Activated naive CD8-positive, alpha-beta T cell (primary cell): Measurements from ENCODE around the gene PLCB3.
"Not testable (repeated sequence)": the region's sequence is repeated elsewhere in the genome, so short reads cannot be mapped to it uniquely, and the experiment has no call there.

Source experiments
- H3K27ac Mint-ChIP-seq: one replicate; pipeline ENCODE4 v1.8.0; 2021; ENCODE audit warnings: mixed read lengths
- H3K27me3 Mint-ChIP-seq: one replicate; pipeline ENCODE4 v1.8.0; 2021; ENCODE audit warnings: mixed read lengths
- H3K36me3 Mint-ChIP-seq: one replicate; pipeline ENCODE4 v1.8.0; 2021; ENCODE audit warnings: mixed read lengths
- H3K4me1 Mint-ChIP-seq: one replicate; pipeline ENCODE4 v1.8.0; 2021; ENCODE audit warnings: low read depth, mixed read lengths
- H3K4me3 Mint-ChIP-seq: one replicate; pipeline ENCODE4 v1.8.0; 2021; ENCODE audit warnings: mild to moderate bottlenecking, mixed read lengths
- H3K9me3 Mint-ChIP-seq: one replicate; pipeline ENCODE4 v1.8.0; 2021; ENCODE audit warnings: low read depth, mixed read lengths

PLCB3 gene

GRCh38 chr11:64303109-64304031, 52.0 kb downstream of the PLCB3 start:
- Mint-ChIP-seq H3K4me3 (peak overlapping the region; percentile 90), H3K27me3 (peaks cover 5% of the 10 kb centered on the region), H3K27ac (no peak overlapping the region), H3K36me3 (peaks cover 2% of the 10 kb centered on the region), H3K9me3 (no peaks in the 10 kb centered on the region), H3K4me1 (peaks cover 37% of the 10 kb centered on the region)

GRCh38 chr11:64304032-64304315, 52.6 kb downstream of the PLCB3 start:
- Mint-ChIP-seq H3K27ac (peak overlapping the region; percentile 98), H3K9me3 (no peaks in the 10 kb centered on the region), H3K36me3 (peaks cover 2% of the 10 kb centered on the region), H3K4me3 (peak overlapping the region; percentile 90), H3K4me1 (peaks cover 37% of the 10 kb centered on the region), H3K27me3 (peaks cover 5% of the 10 kb centered on the region)

- Mint-ChIP-seq H3K4me3 (peak overlapping the region; percentile 90), H3K9me3 (no peaks in the 10 kb centered on the region), H3K4me1 (peaks cover 37% of the 10 kb centered on the region), H3K27ac (peak overlapping the region; percentile 98), H3K36me3 (peaks cover 2% of the 10 kb centered on the region), H3K27me3 (peaks cover 5% of the 10 kb centered on the region)
Observed at GRCh38 chr11:64304316-64305072, 53.2 kb downstream of the PLCB3 start.

- Mint-ChIP-seq H3K27ac (peak within 1 kb of the TSS; percentile 98), H3K36me3 (peaks cover 2% of the 10 kb centered on the region), H3K9me3 (no peaks in the 10 kb centered on the region), H3K4me1 (peaks cover 39% of the 10 kb centered on the region), H3K4me3 (peak within 1 kb of the TSS; percentile 100), H3K27me3 (peaks cover 3% of the 10 kb centered on the region)
Observed at GRCh38 chr11:64305075-64305690, 53.9 kb downstream of the PLCB3 start, which contains the start of gene ESRRA. Gene ESRRA (plus strand): TSS chr11:64305524. CDS start chr11:64307180, 1,656 bp downstream.

GRCh38 chr11:64305691-64306562, 54.6 kb downstream of the PLCB3 start:
- H3K27me3 Mint-ChIP-seq, result no peaks in the 10 kb centered on the region
- H3K4me1 Mint-ChIP-seq, result peaks cover 35% of the 10 kb centered on the region
- H3K27ac Mint-ChIP-seq, result peak overlapping the region; percentile 96
- peak overlapping the region; percentile 100 for H3K4me3 Mint-ChIP-seq
- peaks cover 2% of the 10 kb centered on the region for H3K36me3 Mint-ChIP-seq
- H3K9me3 Mint-ChIP-seq, result no peaks in the 10 kb centered on the region

GRCh38 chr11:64306563-64306875, 55.2 kb downstream of the PLCB3 start:
- Mint-ChIP-seq H3K4me1 (peaks cover 35% of the 10 kb centered on the region), H3K4me3 (peak overlapping the region; percentile 100), H3K36me3 (peaks cover 2% of the 10 kb centered on the region), H3K9me3 (no peaks in the 10 kb centered on the region), H3K27ac (peak overlapping the region; percentile 96), H3K27me3 (no peaks in the 10 kb centered on the region)

GRCh38 chr11:64306876-64307622, 55.7 kb downstream of the PLCB3 start:
- H3K4me3 Mint-ChIP-seq, result peak overlapping the region; percentile 100
- no peaks in the 10 kb centered on the region for H3K27me3 Mint-ChIP-seq
- H3K9me3 Mint-ChIP-seq, result no peaks in the 10 kb centered on the region
- peak overlapping the region; percentile 96 for H3K27ac Mint-ChIP-seq
- peaks cover 32% of the 10 kb centered on the region for H3K4me1 Mint-ChIP-seq
- H3K36me3 Mint-ChIP-seq, result peaks cover 2% of the 10 kb centered on the region

- not testable (repeated sequence) for H3K27me3 Mint-ChIP-seq, H3K36me3 Mint-ChIP-seq, H3K9me3 Mint-ChIP-seq
- Mint-ChIP-seq H3K4me3 (peak overlapping the region; percentile 100), H3K27ac (peak overlapping the region; percentile 78), H3K4me1 (peaks cover 37% of the 10 kb centered on the region)
Observed at GRCh38 chr11:64307795-64308194, 56.5 kb downstream of the PLCB3 start.

- peaks cover 10% of the 10 kb centered on the region for H3K36me3 Mint-ChIP-seq
- no peaks in the 10 kb centered on the region for H3K9me3 Mint-ChIP-seq
- no peaks in the 10 kb centered on the region for H3K27me3 Mint-ChIP-seq
- peak overlapping the region; percentile 66 for H3K27ac Mint-ChIP-seq
- peaks cover 33% of the 10 kb centered on the region for H3K4me1 Mint-ChIP-seq
- no peak overlapping the region for H3K4me3 Mint-ChIP-seq
Observed at GRCh38 chr11:64312947-64313346, 61.6 kb downstream of the PLCB3 start.

GRCh38 chr11:64313491-64314145, 62.3 kb downstream of the PLCB3 start:
- Mint-ChIP-seq H3K27me3 (no peaks in the 10 kb centered on the region), H3K4me1 (peaks cover 33% of the 10 kb centered on the region), H3K4me3 (no peak overlapping the region), H3K9me3 (no peaks in the 10 kb centered on the region), H3K27ac (peak overlapping the region; percentile 66), H3K36me3 (peaks cover 10% of the 10 kb centered on the region)

- Mint-ChIP-seq H3K36me3 (peaks cover 10% of the 10 kb centered on the region), H3K4me3 (peak overlapping the region; percentile 44), H3K4me1 (peaks cover 38% of the 10 kb centered on the region), H3K27ac (peak overlapping the region; percentile 66), H3K9me3 (no peaks in the 10 kb centered on the region), H3K27me3 (no peaks in the 10 kb centered on the region)
Observed at GRCh38 chr11:64314146-64314804, 62.9 kb downstream of the PLCB3 start.

GRCh38 chr11:64314805-64315561, 63.7 kb downstream of the PLCB3 start:
- Mint-ChIP-seq H3K36me3 (peaks cover 10% of the 10 kb centered on the region), H3K27ac (peak overlapping the region; percentile 66), H3K4me1 (peaks cover 38% of the 10 kb centered on the region), H3K9me3 (no peaks in the 10 kb centered on the region), H3K4me3 (peak overlapping the region; percentile 60), H3K27me3 (no peaks in the 10 kb centered on the region)
